Measurements from ENCODE around the gene TMEM266. TPM values are rescaled to one million over a fixed set of nuclear protein-coding genes. Genes with fewer than 3 reads are reported as not detected.

TMEM266 gene
- polyA plus RNA-seq, 1 experiment: not detected

DNA sequence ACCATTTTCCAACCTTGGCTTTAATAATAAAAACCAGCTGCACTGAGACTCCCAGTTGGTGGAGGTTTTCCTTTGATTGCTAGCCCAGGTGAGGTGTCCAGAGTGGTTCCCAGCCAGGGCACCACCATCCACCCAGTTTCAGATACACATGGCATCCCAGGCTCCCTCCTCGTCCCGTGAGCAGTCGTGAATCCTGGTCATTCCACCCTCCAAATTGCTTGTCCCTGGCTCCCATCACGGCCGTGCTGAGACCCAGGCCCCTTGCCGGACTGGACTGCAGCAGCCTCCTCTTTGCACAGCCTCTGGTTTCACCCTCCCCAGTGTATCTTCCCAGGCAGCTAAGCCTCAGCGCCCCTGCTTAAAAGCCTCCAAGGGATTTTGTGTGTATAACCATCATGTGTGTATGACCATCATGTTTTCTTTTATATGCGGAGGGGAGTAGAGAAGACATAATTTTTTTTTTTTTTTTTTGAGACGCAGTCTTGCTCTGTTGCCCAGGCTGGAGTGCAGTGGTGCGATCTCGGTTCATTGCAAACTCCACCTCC lies 145.2 kb downstream of the TMEM266 start:
- Histone ChIP-seq H3K9me3 (ENCODE audit: control insufficient read depth, insufficient read depth, low read length) (no peaks in the 10 kb centered on the region), H3K4me3 (ENCODE audit: low read depth, low read length) (no peak overlapping the region), H3K27me3 (ENCODE audit: control insufficient read depth, insufficient read depth, low read length) (no peaks in the 10 kb centered on the region), H3K27ac (ENCODE audit: low read depth, low read length) (no peak overlapping the region)
- CTCF ChIA-PET: no interaction called here
- TF ChIP-seq, protein P1, sequence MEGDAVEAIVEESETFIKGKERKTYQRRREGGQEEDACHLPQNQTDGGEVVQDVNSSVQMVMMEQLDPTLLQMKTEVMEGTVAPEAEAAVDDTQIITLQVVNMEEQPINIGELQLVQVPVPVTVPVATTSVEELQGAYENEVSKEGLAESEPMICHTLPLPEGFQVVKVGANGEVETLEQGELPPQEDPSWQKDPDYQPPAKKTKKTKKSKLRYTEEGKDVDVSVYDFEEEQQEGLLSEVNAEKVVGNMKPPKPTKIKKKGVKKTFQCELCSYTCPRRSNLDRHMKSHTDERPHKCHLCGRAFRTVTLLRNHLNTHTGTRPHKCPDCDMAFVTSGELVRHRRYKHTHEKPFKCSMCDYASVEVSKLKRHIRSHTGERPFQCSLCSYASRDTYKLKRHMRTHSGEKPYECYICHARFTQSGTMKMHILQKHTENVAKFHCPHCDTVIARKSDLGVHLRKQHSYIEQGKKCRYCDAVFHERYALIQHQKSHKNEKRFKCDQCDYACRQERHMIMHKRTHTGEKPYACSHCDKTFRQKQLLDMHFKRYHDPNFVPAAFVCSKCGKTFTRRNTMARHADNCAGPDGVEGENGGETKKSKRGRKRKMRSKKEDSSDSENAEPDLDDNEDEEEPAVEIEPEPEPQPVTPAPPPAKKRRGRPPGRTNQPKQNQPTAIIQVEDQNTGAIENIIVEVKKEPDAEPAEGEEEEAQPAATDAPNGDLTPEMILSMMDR (IDR thresholded peaks at IDR 0.05; ENCODE audit: low read depth, low read length): no peak
- POLR2A ChIA-PET: interaction anchor here (1.0 kb wide), 1 partner anchor 8 kb away, joined by 4 read pairs; no protein-coding TSS in a partner anchor
- DNase-seq (ENCODE audit: low read depth, low spot score): no peak

DNA sequence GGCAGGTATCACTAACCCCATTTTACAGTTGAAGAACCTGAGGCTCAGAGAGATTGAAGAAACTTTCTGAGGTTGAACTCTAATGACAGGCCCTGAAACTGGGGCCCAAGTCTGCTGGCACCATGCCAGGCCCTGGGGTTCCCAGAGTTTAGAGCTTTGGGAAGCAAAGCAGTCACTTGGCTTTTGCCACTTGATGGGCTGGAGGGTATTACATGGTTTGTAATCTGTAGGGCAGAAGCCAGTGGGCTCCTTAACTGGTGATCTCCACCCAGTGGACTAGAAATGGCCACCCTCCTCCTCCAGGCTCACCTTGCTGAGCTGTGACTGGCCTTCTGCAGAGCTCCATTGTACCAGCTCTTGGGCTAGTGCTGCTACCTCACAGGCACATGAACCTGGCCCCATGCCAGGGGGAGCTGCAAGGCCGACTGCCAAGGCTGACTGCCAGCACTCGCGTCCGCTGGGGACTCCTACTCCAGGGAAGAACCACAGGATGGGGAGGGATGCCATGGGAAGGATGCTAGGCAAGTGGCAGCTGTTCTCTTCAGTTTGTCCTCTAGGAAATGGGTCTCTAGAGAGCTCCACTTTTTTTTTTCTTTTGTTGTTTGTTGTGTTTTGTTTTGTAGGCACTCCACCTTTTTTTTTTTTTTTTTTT lies 146.7 kb downstream of the TMEM266 start:
- no peak for DNase-seq (ENCODE audit: low read depth, low spot score)
- ChIA-PET POLR2A (interaction anchor here (1.0 kb wide), 1 partner anchor 10 kb away, joined by 4 read pairs; no protein-coding TSS in a partner anchor), CTCF (interaction anchor here (0.6 to 1.0 kb wide), 2 partner anchors 66 to 661 kb away, joined by 3 to 4 read pairs; no protein-coding TSS in a partner anchor)
- Histone ChIP-seq H3K27ac (ENCODE audit: low read depth, low read length) (no peak overlapping the region), H3K9me3 (ENCODE audit: control insufficient read depth, insufficient read depth, low read length) (no peaks in the 10 kb centered on the region), H3K4me3 (ENCODE audit: low read depth, low read length) (no peak overlapping the region), H3K27me3 (ENCODE audit: control insufficient read depth, insufficient read depth, low read length) (no peaks in the 10 kb centered on the region)
- TF ChIP-seq, protein P1 (IDR thresholded peaks at IDR 0.05; ENCODE audit: low read depth, low read length): no peak

DNA sequence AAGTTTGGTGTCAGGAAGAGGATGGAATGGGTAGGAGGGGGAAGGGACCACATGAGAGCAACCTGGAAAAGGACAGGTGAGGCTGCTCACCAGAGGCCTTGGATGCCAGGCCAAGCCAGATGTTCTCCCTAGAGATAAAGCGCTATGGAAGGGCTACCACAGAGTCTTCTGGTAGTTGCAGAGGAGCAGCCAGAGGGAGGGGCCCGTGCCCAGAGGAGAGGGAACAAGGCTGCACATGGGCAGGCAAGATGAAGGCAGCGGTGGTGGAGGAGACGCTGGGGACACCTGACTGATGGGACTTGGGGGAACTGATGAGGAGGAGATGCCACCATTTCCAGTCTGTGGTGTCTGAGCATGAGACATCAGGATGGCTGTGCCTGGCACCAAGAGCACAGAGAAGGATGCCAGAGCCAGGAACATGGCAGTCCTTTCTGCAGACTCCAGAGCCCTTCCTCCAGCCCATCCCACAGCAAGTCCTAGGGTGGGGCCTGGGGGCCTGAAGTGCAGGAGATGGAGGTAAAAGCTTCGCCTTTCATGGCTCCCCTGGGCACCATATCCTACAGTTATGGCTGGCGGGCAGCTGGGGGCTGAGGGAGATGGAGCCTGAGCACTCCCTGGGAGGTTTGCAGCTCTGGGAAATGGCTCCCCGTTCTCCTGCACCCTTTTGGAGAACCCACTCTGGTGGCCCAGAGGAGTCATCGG lies 148.4 kb downstream of the TMEM266 start:
- Histone ChIP-seq H3K27ac (ENCODE audit: low read depth, low read length) (no peak overlapping the region), H3K27me3 (ENCODE audit: control insufficient read depth, insufficient read depth, low read length) (no peaks in the 10 kb centered on the region), H3K9me3 (ENCODE audit: control insufficient read depth, insufficient read depth, low read length) (no peaks in the 10 kb centered on the region), H3K4me3 (ENCODE audit: low read depth, low read length) (no peak overlapping the region)
- ChIA-PET CTCF (no interaction called here), POLR2A (no interaction called here)
- TF ChIP-seq, protein P1 (IDR thresholded peaks at IDR 0.05; ENCODE audit: low read depth, low read length): no peak
- DNase-seq (ENCODE audit: low read depth, low spot score): no peak

DNA sequence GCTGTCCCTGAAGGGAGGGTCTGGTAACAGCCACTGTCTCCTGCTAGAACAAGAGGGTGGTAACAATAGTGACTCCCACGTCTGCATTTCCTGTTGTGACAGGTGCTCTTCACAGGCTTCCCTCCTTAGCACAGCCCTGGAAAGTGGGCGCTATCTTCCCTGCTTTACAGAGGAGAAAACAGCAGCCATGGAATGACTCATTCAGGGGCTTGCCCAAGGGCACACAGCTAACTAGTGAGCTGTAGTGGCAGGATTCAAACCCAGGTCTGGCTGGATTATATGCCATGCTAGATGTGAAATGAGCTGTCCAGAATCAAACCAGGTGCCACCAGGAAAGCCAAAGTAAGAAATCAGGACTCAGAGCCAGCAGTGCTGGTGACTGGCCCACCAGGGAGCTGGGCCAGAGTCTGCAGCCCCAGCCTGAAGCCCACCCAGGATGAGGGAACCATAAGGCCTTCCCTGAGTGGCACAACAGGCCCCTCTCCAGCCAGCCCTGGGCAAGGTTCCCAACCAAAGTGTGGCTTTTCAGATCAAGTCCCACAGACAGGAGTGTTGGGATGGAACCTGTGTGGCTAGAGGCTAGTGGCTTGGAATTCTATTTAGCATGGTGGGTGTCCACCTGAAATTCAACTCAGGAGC lies 149.1 kb downstream of the TMEM266 start:
- H3K9me3 ChIP-seq (ENCODE audit: control insufficient read depth, insufficient read depth, low read length): no peaks in the 10 kb centered on the region
- POLR2A ChIA-PET: no interaction called here
- no peaks in the 10 kb centered on the region for H3K27me3 ChIP-seq (ENCODE audit: control insufficient read depth, insufficient read depth, low read length)
- CTCF ChIA-PET: no interaction called here
- no peak overlapping the region for H3K4me3 ChIP-seq (ENCODE audit: low read depth, low read length)
- H3K27ac ChIP-seq (ENCODE audit: low read depth, low read length): no peak overlapping the region
- DNase-seq (ENCODE audit: low read depth, low spot score): no peak
- TF ChIP-seq, protein P1 (IDR thresholded peaks at IDR 0.05; ENCODE audit: low read depth, low read length): no peak
